H1 (cell line): Measurements from ENCODE around the gene ELMO1. TPM values are rescaled to one million over a fixed set of nuclear protein-coding genes. Genes with fewer than 3 reads are reported as not detected.

ENCODE experiments used
- CTCF ChIA-PET: fragments of 300-600 bp; sonication (Branson Sonifier 250); formaldehyde crosslinking; loops from one replicate; lab custom pipeline; 2021; ENCODE audit not compliant: partially characterized antibody; lab: Charles Lee
- POLR2A ChIA-PET: fragments of 300-600 bp; sonication (Branson Sonifier 250); formaldehyde crosslinking; loops from one replicate; lab custom pipeline; 2021; ENCODE audit warnings: inconsistent platforms; ENCODE audit not compliant: partially characterized antibody; lab: Charles Lee
- DNase-seq, 2 experiments: peaks; one replicate each; pipeline versions ENCODE4 v3.0.0 to v3.0.0-alpha.2; 2010 to 2022; ENCODE audit warnings: low spot score in 2 of 2, low read depth in 1 of 2, mixed read lengths in 1 of 2
- FAIRE-seq: peaks from 2 replicates; lab custom pipeline; 2011; peaks lifted over from hg19 to GRCh38; lab: Jason Lieb, UNC
- H2AFZ ChIP-seq: 2 replicates; pipeline ENCODE4 v1.8.1; 2012; ENCODE audit warnings: low read length, inconsistent platforms
- H2AK5ac ChIP-seq: 2 replicates; pipeline ENCODE4 v1.6.1; 2013; ENCODE audit warnings: low read depth, low read length
- H2BK120ac ChIP-seq: replicated peaks from 2 replicates; pipeline ENCODE3; 2013; ENCODE audit warnings: low read depth, low read length, inconsistent platforms
- H2BK12ac ChIP-seq: 2 replicates; pipeline ENCODE4 v1.6.1; 2013; ENCODE audit warnings: low read depth, low read length
- H2BK15ac ChIP-seq: 2 replicates; pipeline ENCODE4 v1.6.1; 2013; ENCODE audit warnings: low read length
- H2BK20ac ChIP-seq: 2 replicates; pipeline ENCODE4 v1.6.1; 2013; ENCODE audit warnings: low read length
- H2BK5ac ChIP-seq: 2 replicates; pipeline ENCODE4 v1.6.1; 2013; ENCODE audit warnings: low read depth, low read length
- H3K14ac ChIP-seq: 2 replicates; pipeline ENCODE4 v1.6.1; 2013; ENCODE audit warnings: inconsistent platforms; ENCODE audit not compliant: insufficient read length
- H3K18ac ChIP-seq: 2 replicates; pipeline ENCODE4 v1.6.1; 2013; ENCODE audit warnings: low read length; ENCODE audit errors: extremely low read depth
- H3K23ac ChIP-seq: 2 replicates; pipeline ENCODE4 v1.6.1; 2013; ENCODE audit warnings: inconsistent platforms; ENCODE audit not compliant: insufficient read length
- H3K23me2 ChIP-seq: 2 replicates; pipeline ENCODE4 v1.6.1; 2013; ENCODE audit warnings: low read depth, low read length
- H3K27ac ChIP-seq: 2 replicates; pipeline ENCODE4 v1.6.1; 2011; ENCODE audit warnings: low read depth, low read length, inconsistent platforms
- H3K27me3 ChIP-seq, 4 experiments: replicated peaks in 1 of 4; 1 replicate in 1 of 4; 2 replicates in 3 of 4; pipeline versions ENCODE4 v1.6.1 to v1.8.1; 2011 to 2013; ENCODE audit warnings: low read length in 3 of 4, mild to moderate bottlenecking in 3 of 4, inconsistent platforms in 2 of 4, mixed read lengths in 2 of 4, moderate library complexity in 1 of 4; ENCODE audit not compliant: control insufficient read depth in 3 of 4, insufficient read depth in 3 of 4; ENCODE audit errors: extremely low read depth in 1 of 4
- H3K36me3 ChIP-seq, 4 experiments: 2 replicates each; pipeline versions ENCODE4 v1.6.1 to v1.8.1; 2011 to 2013; ENCODE audit warnings: mild to moderate bottlenecking in 4 of 4, low read length in 3 of 4, moderate library complexity in 2 of 4, control low read depth in 1 of 4, inconsistent platforms in 1 of 4; ENCODE audit not compliant: insufficient read depth in 4 of 4, control insufficient read depth in 2 of 4
- H3K4ac ChIP-seq: replicated peaks from 2 replicates; pipeline ENCODE3; 2013; ENCODE audit warnings: low read length, low read depth, mixed read lengths, inconsistent platforms; ENCODE audit not compliant: insufficient read length
- H3K4me1 ChIP-seq, 4 experiments: replicated peaks in 1 of 4; 1 replicate in 1 of 4; 2 replicates in 3 of 4; pipeline versions ENCODE4 v1.6.1 to v1.8.1; 2011 to 2013; ENCODE audit warnings: low read length in 3 of 4, inconsistent platforms in 2 of 4, mixed read lengths in 1 of 4; ENCODE audit not compliant: insufficient read depth in 4 of 4, control insufficient read depth in 3 of 4
- H3K4me2 ChIP-seq, 2 experiments: 2 replicates each; pipeline versions ENCODE4 v1.6.1 to v1.8.1; 2011 to 2013; ENCODE audit warnings: low read depth in 2 of 2, low read length in 2 of 2, control low read depth in 1 of 2, inconsistent platforms in 1 of 2, mild to moderate bottlenecking in 1 of 2; ENCODE audit not compliant: insufficient read depth in 1 of 2
- H3K4me3 ChIP-seq, 4 experiments: fragments of 200-600, 300-600 bp in 1 of 4; sonication (generic), shearing (Covaris generic), sonication (Bioruptor Twin) in 1 of 4; 2 replicates each; pipeline versions ENCODE4 v1.5.1 to v1.8.1; 2011 to 2016; ENCODE audit warnings: low read length in 4 of 4, low read depth in 3 of 4, control low read depth in 2 of 4, inconsistent platforms in 2 of 4, mild to moderate bottlenecking in 2 of 4, mixed read lengths in 1 of 4, moderate library complexity in 1 of 4; ENCODE audit not compliant: insufficient read depth in 2 of 4; ENCODE audit errors: extremely low read depth in 1 of 4
- H3K56ac ChIP-seq: replicated peaks from 2 replicates; pipeline ENCODE3; 2013; ENCODE audit warnings: low read depth, mild to moderate bottlenecking, mixed read lengths, low read length, inconsistent platforms; ENCODE audit not compliant: insufficient read length
- H3K79me1 ChIP-seq: 2 replicates; pipeline ENCODE4 v1.6.1; 2013; ENCODE audit warnings: low read depth, low read length, control low read depth
- H3K79me2 ChIP-seq, 2 experiments: 2 replicates each; pipeline versions ENCODE4 v1.6.1 to v1.8.1; 2012 to 2013; ENCODE audit warnings: low read length in 2 of 2, mild to moderate bottlenecking in 2 of 2, inconsistent platforms in 1 of 2; ENCODE audit not compliant: insufficient read depth in 2 of 2, control insufficient read depth in 1 of 2
- H3K9ac ChIP-seq, 4 experiments: replicated peaks in 1 of 4; 1 replicate in 1 of 4; 2 replicates in 3 of 4; pipeline versions ENCODE4 v1.6.1 to v1.8.1; 2011 to 2013; ENCODE audit warnings: low read depth in 3 of 4, low read length in 3 of 4, control low read depth in 2 of 4, mild to moderate bottlenecking in 2 of 4, moderate library complexity in 2 of 4, inconsistent platforms in 1 of 4; ENCODE audit errors: extremely low read depth in 1 of 4
- H3K9me3 ChIP-seq, 2 experiments: 2 replicates each; pipeline versions ENCODE4 v1.6.1 to v1.8.1; 2012 to 2013; ENCODE audit warnings: mild to moderate bottlenecking in 2 of 2, moderate library complexity in 2 of 2, control low read depth in 1 of 2, inconsistent platforms in 1 of 2, low read depth in 1 of 2, low read length in 1 of 2, mixed read lengths in 1 of 2; ENCODE audit not compliant: insufficient read depth in 2 of 2
- H4K20me1 ChIP-seq, 2 experiments: replicated peaks in 1 of 2; 2 replicates each; pipeline versions ENCODE3 to v1.8.1; 2011 to 2013; ENCODE audit warnings: inconsistent platforms in 2 of 2, low read length in 2 of 2, mild to moderate bottlenecking in 1 of 2; ENCODE audit not compliant: insufficient read depth in 2 of 2, control insufficient read depth in 1 of 2
- H4K5ac ChIP-seq: 2 replicates; pipeline ENCODE4 v1.6.1; 2013; ENCODE audit warnings: low read length, low read depth, mixed read lengths, inconsistent platforms; ENCODE audit not compliant: insufficient read length
- H4K8ac ChIP-seq: 2 replicates; pipeline ENCODE4 v1.8.0; 2013; ENCODE audit warnings: mild to moderate bottlenecking, moderate library complexity, low read length, inconsistent platforms; ENCODE audit not compliant: insufficient read depth; ENCODE audit errors: extremely low read depth
- H4K91ac ChIP-seq: replicated peaks from 2 replicates; pipeline ENCODE3; 2013; ENCODE audit warnings: low read length, mixed read lengths, inconsistent platforms; ENCODE audit not compliant: insufficient read length
- BACH1 ChIP-seq: IDR thresholded peaks from 2 replicates; pipeline ENCODE4 v1.6.1; 2012; ENCODE audit warnings: low read length, improper control_type of control experiment
- CBX8 ChIP-seq: fragments of 300-800, 300-1000 bp; sonication (generic); IDR thresholded peaks from 2 replicates; pipeline ENCODE4 v1.7.1; 2016; ENCODE audit warnings: low read depth, low read length, borderline replicate concordance
- MAFK ChIP-seq: IDR thresholded peaks from 2 replicates; pipeline ENCODE4 v1.6.1; 2012; ENCODE audit warnings: low read depth, mild to moderate bottlenecking, improper control_type of control experiment, low read length
- NRF1 ChIP-seq: IDR thresholded peaks from 2 replicates; pipeline ENCODE4 v1.6.1; 2011; ENCODE audit warnings: mild to moderate bottlenecking, low read depth, low read length, improper control_type of control experiment
- POLR2AphosphoS5 ChIP-seq: IDR thresholded peaks from 2 replicates; pipeline ENCODE4 v1.6.1; 2011; ENCODE audit warnings: low read depth, low read length
- RBBP5 ChIP-seq: IDR thresholded peaks from 2 replicates; pipeline ENCODE4 v1.7.1; 2012; ENCODE audit warnings: low read depth, mild to moderate bottlenecking, inconsistent platforms, low read length, moderate library complexity, borderline replicate concordance
- RFX5 ChIP-seq: IDR thresholded peaks from 2 replicates; pipeline ENCODE4 v1.6.1; 2011; ENCODE audit warnings: low read depth, low read length, improper control_type of control experiment, borderline replicate concordance
- SIRT6 ChIP-seq: IDR thresholded peaks from one replicate; pipeline ENCODE4 v1.7.1; 2012; ENCODE audit warnings: low read length, inconsistent platforms
- TAF7 ChIP-seq: optimal IDR thresholded peaks from 2 replicates; pipeline ENCODE3; 2011; ENCODE audit warnings: low read depth, mild to moderate bottlenecking, inconsistent platforms, low read length, moderate library complexity, borderline replicate concordance
- TBP ChIP-seq: IDR thresholded peaks from 2 replicates; pipeline ENCODE4 v1.6.1; 2011; ENCODE audit warnings: low read depth, low read length, improper control_type of control experiment
- polyA plus RNA-seq, 7 experiments: library from polyadenylated mRNA; depleted of rRNA in 3 of 7; stranded (reverse) in 5 of 7; unstranded in 2 of 7; fragments of >200 nt in 5 of 7; fragments of 200-250 nt in 2 of 7; gene quantifications; 1 replicate in 5 of 7; 2 replicates in 1 of 7; 4 replicates in 1 of 7; pipeline versions ENCODE4 v1.2.1 to v1.2.3, GENCODE V29; 2011 to 2013; ENCODE audit warnings: missing spikeins in 2 of 7, mixed read lengths in 2 of 7
- total RNA-seq: library from RNA; stranded (reverse); fragmentation: NEBNext Ultra II Directional; extraction: Animal tissue kit (Norgen Biotek cat#: 25700); gene quantifications from 2 replicates; pipeline ENCODE4 v1.2.1, GENCODE V29; 2021
- TF ChIP-seq, protein P1 (sequence below): IDR thresholded peaks from 2 replicates; pipeline ENCODE4 v1.6.1; 2012; ENCODE audit warnings: low read length, inconsistent platforms
- TF ChIP-seq, protein P2 (sequence below): IDR thresholded peaks from 2 replicates; pipeline ENCODE4 v1.6.1; 2012; ENCODE audit warnings: inconsistent platforms

Gene ELMO1
- total and polyA plus RNA-seq, 2 of the 8 experiments (the other 6 are each of a cell fraction or from before 2014, with no cell fraction given): 18.4 to 21.0 TPM

DNA sequence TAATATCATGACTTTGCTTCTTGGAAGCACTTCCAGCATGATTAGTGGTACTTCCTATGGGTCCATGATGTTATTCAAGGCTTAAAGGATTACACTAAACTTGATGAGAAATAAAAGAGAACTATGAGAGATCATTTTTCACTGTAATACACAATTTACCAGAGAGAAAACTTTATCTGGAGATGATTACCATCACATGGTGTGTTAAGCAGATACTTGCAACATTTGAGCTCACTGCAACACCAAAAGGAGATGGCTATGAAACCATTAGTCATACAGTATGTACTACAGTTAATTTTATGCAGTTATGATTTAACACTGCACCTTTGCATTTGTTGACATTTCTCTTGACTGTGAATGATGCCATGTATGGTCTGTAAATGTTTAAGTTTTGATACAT is 413.0 kb downstream of the ELMO1 start:
- FAIRE-seq (no peak), DNase-seq (no peak)
- no peak overlapping the region for H2BK15ac ChIP-seq
- H4K8ac ChIP-seq: no peak overlapping the region
- no peaks in the 10 kb centered on the region for H3K27me3 ChIP-seq
- no peak overlapping the region for H4K5ac ChIP-seq
- H2AK5ac ChIP-seq: no peak overlapping the region
- no peaks in the 10 kb centered on the region for H4K20me1 ChIP-seq
- no peak overlapping the region for H3K56ac ChIP-seq
- H2BK12ac ChIP-seq: no peak overlapping the region
- no peaks in the 10 kb centered on the region for H3K79me2 ChIP-seq
- no peak overlapping the region for H3K23ac ChIP-seq
- H3K18ac ChIP-seq: no peak overlapping the region
- no peaks in the 10 kb centered on the region for H3K9me3 ChIP-seq
- H3K4me2 ChIP-seq: no peak overlapping the region
- no peak overlapping the region for H3K14ac ChIP-seq
- H3K23me2 ChIP-seq: no peaks in the 10 kb centered on the region
- no peak overlapping the region for H3K4ac ChIP-seq
- no peaks in the 10 kb centered on the region for H3K36me3 ChIP-seq
- H3K79me1 ChIP-seq: no peaks in the 10 kb centered on the region
- CTCF ChIA-PET: interaction anchor here (1.0 to 1.2 kb wide), 2 partner anchors 9 to 21 kb away, joined by 3 to 4 read pairs; no protein-coding TSS in a partner anchor
- H2AFZ ChIP-seq: no peak overlapping the region
- H4K91ac ChIP-seq: no peak overlapping the region
- no peak overlapping the region for H3K9ac ChIP-seq
- no peak overlapping the region for H3K4me3 ChIP-seq
- no peak overlapping the region for H2BK20ac ChIP-seq
- TF ChIP-seq RBBP5 (no peak), MAFK (no peak), BACH1 (no peak), RFX5 (no peak), TAF7 (no peak), POLR2AphosphoS5 (no peak), TBP (no peak), NRF1 (no peak), SIRT6 (no peak), CBX8 (no peak)
- TF ChIP-seq, protein P1, sequence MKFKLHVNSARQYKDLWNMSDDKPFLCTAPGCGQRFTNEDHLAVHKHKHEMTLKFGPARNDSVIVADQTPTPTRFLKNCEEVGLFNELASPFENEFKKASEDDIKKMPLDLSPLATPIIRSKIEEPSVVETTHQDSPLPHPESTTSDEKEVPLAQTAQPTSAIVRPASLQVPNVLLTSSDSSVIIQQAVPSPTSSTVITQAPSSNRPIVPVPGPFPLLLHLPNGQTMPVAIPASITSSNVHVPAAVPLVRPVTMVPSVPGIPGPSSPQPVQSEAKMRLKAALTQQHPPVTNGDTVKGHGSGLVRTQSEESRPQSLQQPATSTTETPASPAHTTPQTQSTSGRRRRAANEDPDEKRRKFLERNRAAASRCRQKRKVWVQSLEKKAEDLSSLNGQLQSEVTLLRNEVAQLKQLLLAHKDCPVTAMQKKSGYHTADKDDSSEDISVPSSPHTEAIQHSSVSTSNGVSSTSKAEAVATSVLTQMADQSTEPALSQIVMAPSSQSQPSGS: no peak
- TF ChIP-seq, protein P2, sequence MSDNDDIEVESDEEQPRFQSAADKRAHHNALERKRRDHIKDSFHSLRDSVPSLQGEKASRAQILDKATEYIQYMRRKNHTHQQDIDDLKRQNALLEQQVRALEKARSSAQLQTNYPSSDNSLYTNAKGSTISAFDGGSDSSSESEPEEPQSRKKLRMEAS: no peak
- TF ChIP-seq, all 59 proteins: peak for 0
- Histone ChIP-seq H2BK5ac (no peak overlapping the region), H3K4me1 (peaks cover 0 to 15% (median 6%) of the 10 kb centered on the region in 4 experiments; a peak in 4 of 7 replicates), H2BK120ac (no peak overlapping the region), H3K27ac (no peak overlapping the region)
- POLR2A ChIA-PET: interaction anchor here (0.6 kb wide), 1 partner anchor 410 kb away, joined by 3 read pairs; no protein-coding TSS in a partner anchor
